ENCODE data around the gene C11orf58.

Gene C11orf58

GRCh38 chr11:16805938-16806337 lies 67.5 kb downstream of the C11orf58 start:
- no peak for DNase-seq

GRCh38 chr11:16806791-16807190 lies 68.3 kb downstream of the C11orf58 start:
- DNase-seq, result no peak

GRCh38 chr11:16807306-16807705 lies 68.9 kb downstream of the C11orf58 start:
- no peak for DNase-seq

Measured in activated CD4-positive, alpha-beta T cell treated with anti-CD3 and anti-CD28 coated beads, Interleukin-2, Interleukin-6, amounts not matched to agents 100 ng/mL and 50 ng/mL, durations not matched to agents 16 hours and 8 hours (primary cell).